ENCODE measurements around the gene ACAD8.
A peak's percentile ranks its signal among the peaks of the same experiment; 100 is the strongest.

The ACAD8 gene

GRCh38 chr11:134226806-134227325 is 26.5 kb upstream of the ACAD8 start:
- no peak overlapping the region for H3K27ac ChIP-seq (ENCODE audit: low read depth, low read length, severe bottlenecking)
- WGBS, 2 experiments (ENCODE audit: insufficient coverage in 2 of 2): 100% methylated on average over 2 to 3 of the region's 5 CpGs
- peaks cover 17% of the 10 kb centered on the region for H3K4me1 ChIP-seq (ENCODE audit: control insufficient read depth, insufficient read depth, low read length, poor library complexity, severe bottlenecking)
- H3K36me3 ChIP-seq (ENCODE audit: control insufficient read depth, insufficient read depth, low read length): peaks cover 10% of the 10 kb centered on the region
- H3K4me3 ChIP-seq (ENCODE audit: extremely low read depth, insufficient read depth, low read length, poor library complexity, severe bottlenecking): no peak overlapping the region
- H3K9me3 ChIP-seq (ENCODE audit: control insufficient read depth, low read length): no peaks in the 10 kb centered on the region

- H3K27ac ChIP-seq (ENCODE audit: low read depth, low read length, severe bottlenecking): no peak overlapping the region
- H3K4me1 ChIP-seq (ENCODE audit: control insufficient read depth, insufficient read depth, low read length, poor library complexity, severe bottlenecking): peaks cover 22% of the 10 kb centered on the region
- no peak overlapping the region for H3K4me3 ChIP-seq (ENCODE audit: extremely low read depth, insufficient read depth, low read length, poor library complexity, severe bottlenecking)
- 87 to 96% methylated on average over 4 of the region's 6 CpGs for WGBS, 2 experiments (ENCODE audit: insufficient coverage in 2 of 2)
- H3K9me3 ChIP-seq (ENCODE audit: control insufficient read depth, low read length): no peaks in the 10 kb centered on the region
- H3K36me3 ChIP-seq (ENCODE audit: control insufficient read depth, insufficient read depth, low read length): peaks cover 10% of the 10 kb centered on the region
Measured at GRCh38 chr11:134228625-134229024, 24.7 kb upstream of the ACAD8 start.

- Histone ChIP-seq H3K4me3 (ENCODE audit: extremely low read depth, insufficient read depth, low read length, poor library complexity, severe bottlenecking) (no peak overlapping the region), H3K9me3 (ENCODE audit: control insufficient read depth, low read length) (no peaks in the 10 kb centered on the region), H3K27ac (ENCODE audit: low read depth, low read length, severe bottlenecking) (peak overlapping the region; percentile 12), H3K36me3 (ENCODE audit: control insufficient read depth, insufficient read depth, low read length) (peaks cover 10% of the 10 kb centered on the region), H3K4me1 (ENCODE audit: control insufficient read depth, insufficient read depth, low read length, poor library complexity, severe bottlenecking) (peaks cover 22% of the 10 kb centered on the region)
- 75 to 86% methylated on average over 6 of the region's 6 CpGs for WGBS, 2 experiments (ENCODE audit: insufficient coverage in 2 of 2)
Measured at GRCh38 chr11:134229126-134229790, 24.1 kb upstream of the ACAD8 start.

GRCh38 chr11:134230339-134230738 is 23.0 kb upstream of the ACAD8 start:
- WGBS, 2 experiments (ENCODE audit: insufficient coverage in 2 of 2): 92% methylated on average over 4 of the region's 4 CpGs; no CpG with 5 or more reads in 1 of the 2 experiments
- H3K4me3 ChIP-seq (ENCODE audit: extremely low read depth, insufficient read depth, low read length, poor library complexity, severe bottlenecking): no peak overlapping the region
- H3K36me3 ChIP-seq (ENCODE audit: control insufficient read depth, insufficient read depth, low read length): peaks cover 17% of the 10 kb centered on the region
- peak overlapping the region; percentile 62 for H3K27ac ChIP-seq (ENCODE audit: low read depth, low read length, severe bottlenecking)
- no peaks in the 10 kb centered on the region for H3K9me3 ChIP-seq (ENCODE audit: control insufficient read depth, low read length)
- H3K4me1 ChIP-seq (ENCODE audit: control insufficient read depth, insufficient read depth, low read length, poor library complexity, severe bottlenecking): peaks cover 22% of the 10 kb centered on the region

GRCh38 chr11:134231958-134232659 is 21.3 kb upstream of the ACAD8 start:
- Histone ChIP-seq H3K36me3 (ENCODE audit: control insufficient read depth, insufficient read depth, low read length) (peaks cover 28% of the 10 kb centered on the region), H3K27ac (ENCODE audit: low read depth, low read length, severe bottlenecking) (no peak overlapping the region), H3K9me3 (ENCODE audit: control insufficient read depth, low read length) (no peaks in the 10 kb centered on the region), H3K4me1 (ENCODE audit: control insufficient read depth, insufficient read depth, low read length, poor library complexity, severe bottlenecking) (peaks cover 22% of the 10 kb centered on the region), H3K4me3 (ENCODE audit: extremely low read depth, insufficient read depth, low read length, poor library complexity, severe bottlenecking) (no peak overlapping the region)
- 72 to 80% methylated on average over 9 of the region's 10 CpGs for WGBS, 2 experiments (ENCODE audit: insufficient coverage in 2 of 2)

- H3K4me1 ChIP-seq (ENCODE audit: control insufficient read depth, insufficient read depth, low read length, poor library complexity, severe bottlenecking): peaks cover 34% of the 10 kb centered on the region
- WGBS, 2 experiments (ENCODE audit: insufficient coverage in 2 of 2): 100% methylated on average over 3 of the region's 4 CpGs
- no peaks in the 10 kb centered on the region for H3K9me3 ChIP-seq (ENCODE audit: control insufficient read depth, low read length)
- no peak overlapping the region for H3K4me3 ChIP-seq (ENCODE audit: extremely low read depth, insufficient read depth, low read length, poor library complexity, severe bottlenecking)
- peaks cover 27% of the 10 kb centered on the region for H3K36me3 ChIP-seq (ENCODE audit: control insufficient read depth, insufficient read depth, low read length)
- H3K27ac ChIP-seq (ENCODE audit: low read depth, low read length, severe bottlenecking): no peak overlapping the region
Measured at GRCh38 chr11:134233729-134234179, 19.6 kb upstream of the ACAD8 start.

- H3K27ac ChIP-seq (ENCODE audit: low read depth, low read length, severe bottlenecking): no peak overlapping the region
- no peaks in the 10 kb centered on the region for H3K9me3 ChIP-seq (ENCODE audit: control insufficient read depth, low read length)
- H3K4me3 ChIP-seq (ENCODE audit: extremely low read depth, insufficient read depth, low read length, poor library complexity, severe bottlenecking): no peak overlapping the region
- 100% methylated on average over 1 of the region's 3 CpGs; no CpG with 5 or more reads in 1 of the 2 experiments for WGBS, 2 experiments (ENCODE audit: insufficient coverage in 2 of 2)
- H3K4me1 ChIP-seq (ENCODE audit: control insufficient read depth, insufficient read depth, low read length, poor library complexity, severe bottlenecking): peaks cover 23% of the 10 kb centered on the region
- H3K36me3 ChIP-seq (ENCODE audit: control insufficient read depth, insufficient read depth, low read length): peaks cover 38% of the 10 kb centered on the region
Measured at GRCh38 chr11:134235399-134235798, 18.0 kb upstream of the ACAD8 start.

- no peak overlapping the region for H3K4me3 ChIP-seq (ENCODE audit: extremely low read depth, insufficient read depth, low read length, poor library complexity, severe bottlenecking)
- WGBS, 2 experiments (ENCODE audit: insufficient coverage in 2 of 2): 68 to 70% methylated on average over 4 of the region's 7 CpGs
- H3K9me3 ChIP-seq (ENCODE audit: control insufficient read depth, low read length): no peaks in the 10 kb centered on the region
- peaks cover 49% of the 10 kb centered on the region for H3K36me3 ChIP-seq (ENCODE audit: control insufficient read depth, insufficient read depth, low read length)
- H3K4me1 ChIP-seq (ENCODE audit: control insufficient read depth, insufficient read depth, low read length, poor library complexity, severe bottlenecking): peaks cover 23% of the 10 kb centered on the region
- H3K27ac ChIP-seq (ENCODE audit: low read depth, low read length, severe bottlenecking): peak overlapping the region; percentile 85
Measured at GRCh38 chr11:134236834-134237556, 16.4 kb upstream of the ACAD8 start.

GRCh38 chr11:134237557-134237922 is 15.8 kb upstream of the ACAD8 start:
- WGBS, 2 experiments (ENCODE audit: insufficient coverage in 2 of 2): 89 to 90% methylated on average over 9 to 11 of the region's 11 CpGs
- Histone ChIP-seq H3K9me3 (ENCODE audit: control insufficient read depth, low read length) (no peaks in the 10 kb centered on the region), H3K4me3 (ENCODE audit: extremely low read depth, insufficient read depth, low read length, poor library complexity, severe bottlenecking) (no peak overlapping the region), H3K4me1 (ENCODE audit: control insufficient read depth, insufficient read depth, low read length, poor library complexity, severe bottlenecking) (peaks cover 19% of the 10 kb centered on the region), H3K27ac (ENCODE audit: low read depth, low read length, severe bottlenecking) (peak overlapping the region; percentile 85), H3K36me3 (ENCODE audit: control insufficient read depth, insufficient read depth, low read length) (peaks cover 54% of the 10 kb centered on the region)

GRCh38 chr11:134238956-134239355 is 14.4 kb upstream of the ACAD8 start:
- Histone ChIP-seq H3K4me3 (ENCODE audit: extremely low read depth, insufficient read depth, low read length, poor library complexity, severe bottlenecking) (no peak overlapping the region), H3K9me3 (ENCODE audit: control insufficient read depth, low read length) (no peaks in the 10 kb centered on the region), H3K4me1 (ENCODE audit: control insufficient read depth, insufficient read depth, low read length, poor library complexity, severe bottlenecking) (peaks cover 18% of the 10 kb centered on the region), H3K36me3 (ENCODE audit: control insufficient read depth, insufficient read depth, low read length) (peaks cover 68% of the 10 kb centered on the region), H3K27ac (ENCODE audit: low read depth, low read length, severe bottlenecking) (no peak overlapping the region)
- WGBS, 2 experiments (ENCODE audit: insufficient coverage in 2 of 2): 90 to 96% methylated on average over 3 of the region's 5 CpGs

Measured in mesodermal cell (in vitro differentiated cells).